Measurements from ENCODE around the gene UNC5A.

The UNC5A gene

DNA sequence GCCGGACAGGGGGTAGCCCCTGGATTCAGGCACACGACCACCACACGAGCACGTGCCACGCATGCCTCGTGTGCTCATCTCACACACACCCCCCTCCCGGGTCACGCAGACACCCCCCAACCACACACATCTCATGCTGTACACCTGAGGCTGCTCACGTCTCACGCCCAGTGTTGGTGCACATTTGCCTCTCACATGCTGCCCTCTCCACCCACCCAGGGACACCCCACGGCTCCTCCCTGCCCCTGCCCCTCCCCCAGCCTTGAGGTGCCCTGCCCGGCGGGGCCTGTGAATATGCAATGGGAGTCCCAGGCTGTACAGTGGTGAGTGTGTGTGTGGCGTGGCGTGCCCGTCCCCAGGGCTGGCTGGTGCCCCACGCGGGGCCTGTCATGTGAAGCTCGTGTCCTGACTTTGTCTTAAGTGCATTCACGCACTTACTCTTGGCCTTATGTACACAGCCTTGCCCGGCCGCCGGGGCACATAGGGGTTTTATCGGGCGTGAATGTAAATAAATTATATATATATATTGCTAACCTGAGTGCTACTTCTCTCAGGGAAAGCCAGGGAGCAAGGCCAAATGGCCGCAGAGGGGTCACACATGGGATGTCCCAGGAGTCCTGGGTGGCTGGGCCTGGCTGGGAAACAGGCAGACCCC is 70.1 kb downstream of the UNC5A start:
- DNase-seq, result no peak

DNA sequence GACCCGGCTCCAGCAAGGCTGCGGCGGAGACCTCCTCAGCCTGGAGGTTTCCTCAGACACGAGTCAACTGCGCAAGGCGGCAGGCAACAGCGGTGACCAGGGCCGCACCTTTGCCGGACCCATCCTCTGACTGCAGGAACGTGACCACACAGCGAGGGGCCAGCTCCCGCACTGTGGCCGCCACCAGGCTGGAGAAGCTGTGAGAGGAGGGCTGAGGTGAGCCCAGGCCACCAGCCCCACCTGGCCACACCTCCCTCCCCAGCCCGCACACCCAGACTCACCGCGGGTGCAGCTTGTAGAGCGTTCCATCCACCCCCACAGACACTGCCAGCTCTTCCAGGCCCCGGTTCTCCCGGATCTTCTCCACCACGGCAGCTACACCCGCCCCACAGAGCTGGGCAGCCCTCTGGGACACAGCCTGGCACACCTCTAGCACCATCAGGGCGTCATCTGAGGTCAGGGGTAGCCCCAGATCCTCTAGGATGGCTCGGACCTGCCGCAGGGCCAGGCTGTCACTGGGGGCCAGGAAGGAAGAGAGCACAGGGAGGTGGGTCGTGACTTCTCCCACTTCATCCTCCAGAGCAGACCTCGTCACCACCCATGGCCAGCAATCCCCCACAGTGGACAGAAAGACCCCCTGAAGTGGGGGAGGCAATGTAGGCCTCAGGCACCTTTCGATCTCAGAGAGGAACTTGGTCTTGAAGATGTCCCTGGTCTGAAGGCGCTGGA is 70.8 kb downstream of the UNC5A start:
- no peak for DNase-seq

DNA sequence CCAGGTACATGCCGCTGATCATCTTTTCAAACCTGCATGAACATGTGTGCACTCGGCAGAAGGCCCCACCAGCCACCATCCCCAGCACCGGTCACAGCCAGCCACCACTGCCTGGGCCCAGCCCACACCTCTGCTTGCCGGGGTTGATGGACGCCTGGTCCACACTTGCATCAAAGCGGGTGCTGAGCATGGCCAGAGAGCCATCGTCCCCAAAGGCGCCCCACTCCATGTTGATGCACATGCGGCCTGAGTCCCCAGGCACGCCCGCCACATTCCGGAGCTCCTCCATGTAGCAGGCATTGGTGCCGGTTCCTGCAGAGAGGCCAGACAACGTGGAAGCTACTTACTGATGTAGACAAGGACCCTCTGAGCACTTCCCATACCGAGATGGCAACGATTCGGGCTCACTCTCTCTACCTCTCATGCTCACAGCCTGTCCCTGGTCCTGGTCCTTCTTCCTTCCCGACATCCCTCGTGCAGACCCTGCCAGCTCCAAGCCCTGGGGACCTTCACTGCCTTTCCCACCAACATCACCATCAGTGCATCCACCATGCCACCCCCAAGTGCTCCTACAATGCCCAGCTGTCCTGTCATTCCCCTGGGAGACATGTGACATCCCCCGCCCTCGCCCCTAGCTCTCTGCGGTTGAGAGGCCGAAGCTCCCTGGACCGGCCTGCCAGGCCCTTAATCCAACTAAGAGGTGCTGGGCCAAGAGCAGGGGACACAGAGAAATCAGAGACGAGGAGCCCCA is 71.6 kb downstream of the UNC5A start:
- no peak for DNase-seq

DNA sequence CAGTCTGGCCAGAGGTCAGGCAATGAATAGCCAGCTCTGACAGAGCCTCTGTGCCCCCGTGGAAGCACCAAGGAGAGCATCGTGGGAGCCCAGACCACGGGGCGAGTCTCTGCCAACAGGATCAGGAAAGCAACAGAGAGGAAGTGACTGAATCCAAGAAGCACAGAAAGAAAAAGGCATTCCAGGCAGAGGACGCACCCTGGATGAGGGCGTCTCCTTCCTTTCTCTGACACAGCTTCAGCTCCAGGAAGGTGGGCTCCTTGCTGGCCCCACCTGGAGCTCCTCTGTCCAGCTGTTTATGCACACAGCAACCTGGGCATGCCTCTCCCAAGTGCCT is 72.2 kb downstream of the UNC5A start:
- no peak for DNase-seq

DNA sequence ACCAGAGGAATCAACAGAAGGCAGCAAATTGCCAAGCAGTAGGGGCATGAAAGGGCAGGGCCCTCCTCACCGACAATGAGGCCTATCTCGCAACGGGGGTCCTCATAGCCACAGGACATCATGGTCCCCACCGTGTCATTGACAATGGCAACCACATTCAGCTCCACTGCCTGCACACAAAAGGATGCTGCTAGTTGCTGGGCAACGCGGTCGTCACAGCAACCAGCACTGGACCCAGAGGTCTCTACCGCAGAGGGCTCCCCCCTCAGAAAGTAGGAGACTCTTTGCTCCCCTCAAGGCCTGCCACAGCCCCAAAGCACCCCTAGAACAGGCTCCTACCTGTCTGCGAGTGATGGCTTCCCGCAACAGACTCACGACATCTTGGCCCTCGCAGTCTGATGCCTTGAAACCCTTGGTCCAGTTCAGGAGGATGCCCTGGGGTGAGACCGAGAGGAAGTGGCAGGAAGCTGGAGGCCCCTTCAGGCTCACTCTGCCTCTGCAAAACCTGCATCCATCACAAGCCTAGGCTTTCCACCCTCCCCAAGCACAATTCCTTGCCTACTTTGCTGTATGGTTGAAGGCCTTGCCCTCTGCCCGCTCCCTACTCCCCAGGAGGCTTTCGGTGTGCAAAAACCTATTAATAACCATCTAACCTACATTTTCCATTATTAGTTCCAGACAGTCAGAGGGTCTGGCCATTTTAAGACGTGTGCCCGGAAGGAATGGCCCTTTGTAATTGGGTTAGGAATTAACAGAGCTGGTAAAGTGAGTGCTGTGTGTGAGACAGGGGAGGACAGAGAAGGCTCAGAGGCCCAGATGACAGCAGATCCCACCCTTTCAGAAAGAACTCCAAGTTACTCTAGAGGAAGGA is 73.6 kb downstream of the UNC5A start:
- DNase-seq, result no peak

DNA sequence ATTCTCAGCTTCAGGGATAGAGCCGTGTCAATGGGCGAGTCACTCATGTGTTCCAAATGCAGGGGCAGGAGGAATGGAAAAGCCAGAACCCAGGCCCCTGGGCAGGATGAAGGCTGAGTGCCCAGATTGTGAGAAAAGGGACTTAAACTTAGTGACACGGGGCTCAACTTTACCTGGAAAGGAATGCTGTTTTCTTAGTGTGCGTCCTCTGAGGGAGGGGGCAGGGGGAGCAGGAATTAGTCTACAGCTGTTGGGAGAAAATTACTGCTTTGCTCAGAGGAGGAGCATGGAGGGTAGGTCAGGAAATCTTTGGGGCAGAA is 74.2 kb downstream of the UNC5A start:
- no peak for DNase-seq

DNA sequence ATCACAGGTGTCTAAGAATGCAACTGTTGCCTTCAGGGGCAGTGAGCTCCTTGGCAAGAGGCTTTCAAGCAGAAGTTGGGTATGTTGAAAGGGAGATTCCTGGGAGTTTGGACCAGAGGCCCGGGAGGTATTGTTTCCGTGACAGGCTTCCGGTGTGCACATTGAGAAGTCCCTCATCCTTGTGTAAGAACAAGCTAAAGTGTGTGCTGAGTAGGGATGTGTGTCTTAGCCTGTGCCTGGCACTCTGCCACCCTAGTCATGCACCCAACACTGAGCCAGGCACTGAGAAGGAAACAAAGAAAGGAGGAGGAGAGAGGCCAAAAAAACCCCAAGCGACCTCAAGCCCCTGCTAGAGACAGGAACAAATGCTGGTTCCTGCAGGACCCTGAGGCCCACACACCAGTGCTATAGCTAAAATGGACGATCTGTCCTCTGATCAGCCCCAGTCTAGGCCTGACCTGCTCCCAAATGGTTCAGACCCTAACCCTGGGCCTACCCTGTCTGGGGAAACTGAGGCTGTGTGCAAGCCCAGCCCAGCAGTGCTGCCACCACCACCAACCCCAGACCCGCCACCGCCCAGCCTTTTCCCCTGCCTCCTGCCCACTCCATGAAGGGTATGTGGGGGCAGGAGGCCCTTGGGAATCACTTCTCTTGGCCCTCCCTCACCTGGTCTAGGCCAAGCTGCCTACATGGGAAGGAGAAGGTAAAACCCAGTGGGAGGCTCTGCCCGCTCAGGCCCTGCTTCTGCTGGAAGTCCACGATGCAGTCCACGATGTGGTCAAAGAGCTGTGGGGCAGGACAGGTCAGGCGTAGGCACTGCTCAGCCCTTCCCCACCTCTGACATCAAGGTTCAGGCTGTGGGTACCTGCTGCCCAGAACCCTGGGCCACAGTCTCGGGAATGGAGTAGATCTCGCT is 76.2 kb downstream of the UNC5A start:
- DNase-seq, result peak in 2 of 4 experiments; percentile 3 to 6

DNA sequence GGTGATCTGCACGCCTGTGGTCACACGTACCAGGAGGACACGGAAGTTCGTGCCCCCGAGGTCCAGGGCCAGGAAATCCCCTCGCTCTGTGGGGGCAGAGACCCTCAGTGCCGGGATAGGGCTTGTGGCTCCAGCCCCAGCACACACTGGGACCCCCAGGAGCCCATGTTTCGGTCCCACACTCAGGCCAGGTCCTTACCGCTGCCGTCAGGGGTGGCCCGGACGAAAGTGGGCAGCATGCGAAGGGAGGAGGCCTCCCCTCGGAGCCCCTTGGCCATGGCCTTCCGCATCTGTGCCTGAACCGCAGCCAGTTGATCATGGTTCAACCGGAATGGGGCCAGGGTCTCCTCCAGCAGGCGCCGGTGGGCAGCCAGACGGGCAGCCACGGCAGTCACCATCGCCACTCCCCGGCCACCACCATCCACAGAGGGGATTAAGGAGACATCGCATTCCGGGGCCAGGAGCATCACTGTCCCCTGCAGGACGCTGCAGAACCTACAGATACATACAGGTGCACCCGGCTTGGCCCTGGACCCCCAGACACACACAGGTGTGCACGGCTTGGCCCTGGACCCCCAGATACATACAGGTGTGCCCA is 77.0 kb downstream of the UNC5A start:
- no peak for DNase-seq

DNA sequence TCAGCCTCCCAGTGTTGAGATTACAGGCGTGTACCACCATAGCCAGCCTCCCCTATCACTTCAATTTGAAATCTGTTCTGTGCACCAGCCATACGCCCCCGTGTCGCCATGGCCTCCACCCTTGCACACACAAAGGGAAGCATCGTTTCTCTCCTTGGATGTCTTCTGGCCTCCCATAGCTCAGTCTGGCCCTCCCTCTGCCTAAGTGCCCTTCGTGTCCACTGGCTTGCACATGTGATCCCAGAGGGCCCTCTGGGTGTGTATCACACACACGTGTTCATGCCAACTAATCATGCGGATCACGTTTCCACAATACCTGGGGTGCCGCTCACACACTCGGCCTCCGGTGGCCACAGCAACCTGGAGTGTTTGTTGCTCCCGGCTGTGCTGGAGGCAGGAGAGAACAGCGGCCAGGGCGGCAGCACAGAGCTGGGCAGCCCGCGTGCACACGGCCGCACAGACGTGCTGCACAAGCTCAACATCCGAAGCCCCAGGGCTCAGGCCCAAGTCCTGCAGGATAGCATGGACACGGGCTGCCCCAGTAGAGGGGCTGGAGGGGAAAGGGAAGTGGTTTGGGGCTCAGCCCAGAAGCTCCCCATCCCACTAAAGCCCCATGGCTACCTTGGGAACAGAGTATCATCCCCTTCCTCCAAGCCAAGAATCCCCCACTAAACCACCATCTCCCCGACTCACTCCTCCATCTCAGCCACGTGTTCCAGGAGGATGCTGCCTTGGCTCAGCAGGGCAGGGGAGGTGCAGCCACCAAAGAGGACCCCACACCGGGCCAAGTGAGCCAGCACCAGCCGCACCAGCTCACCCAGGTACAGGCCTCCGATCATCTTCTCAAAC is 77.9 kb downstream of the UNC5A start:
- DNase-seq, result peak in 1 of 4 experiments; percentile 3

DNA sequence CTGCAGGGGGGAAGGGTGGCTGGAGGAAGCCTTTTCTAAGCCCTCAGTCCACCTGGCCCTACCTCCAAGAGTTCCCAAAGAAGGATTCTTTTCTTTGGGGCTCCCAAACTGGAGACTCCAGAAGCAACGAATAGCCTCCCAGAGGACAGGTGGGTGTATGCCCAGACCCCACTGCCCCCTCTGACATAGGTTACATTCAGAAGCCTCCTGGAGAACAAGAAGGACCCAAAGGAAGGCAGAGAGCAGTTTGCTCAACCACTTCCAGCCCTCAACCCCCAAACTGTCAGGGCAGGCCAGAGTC is 78.5 kb downstream of the UNC5A start:
- no peak for DNase-seq

DNA sequence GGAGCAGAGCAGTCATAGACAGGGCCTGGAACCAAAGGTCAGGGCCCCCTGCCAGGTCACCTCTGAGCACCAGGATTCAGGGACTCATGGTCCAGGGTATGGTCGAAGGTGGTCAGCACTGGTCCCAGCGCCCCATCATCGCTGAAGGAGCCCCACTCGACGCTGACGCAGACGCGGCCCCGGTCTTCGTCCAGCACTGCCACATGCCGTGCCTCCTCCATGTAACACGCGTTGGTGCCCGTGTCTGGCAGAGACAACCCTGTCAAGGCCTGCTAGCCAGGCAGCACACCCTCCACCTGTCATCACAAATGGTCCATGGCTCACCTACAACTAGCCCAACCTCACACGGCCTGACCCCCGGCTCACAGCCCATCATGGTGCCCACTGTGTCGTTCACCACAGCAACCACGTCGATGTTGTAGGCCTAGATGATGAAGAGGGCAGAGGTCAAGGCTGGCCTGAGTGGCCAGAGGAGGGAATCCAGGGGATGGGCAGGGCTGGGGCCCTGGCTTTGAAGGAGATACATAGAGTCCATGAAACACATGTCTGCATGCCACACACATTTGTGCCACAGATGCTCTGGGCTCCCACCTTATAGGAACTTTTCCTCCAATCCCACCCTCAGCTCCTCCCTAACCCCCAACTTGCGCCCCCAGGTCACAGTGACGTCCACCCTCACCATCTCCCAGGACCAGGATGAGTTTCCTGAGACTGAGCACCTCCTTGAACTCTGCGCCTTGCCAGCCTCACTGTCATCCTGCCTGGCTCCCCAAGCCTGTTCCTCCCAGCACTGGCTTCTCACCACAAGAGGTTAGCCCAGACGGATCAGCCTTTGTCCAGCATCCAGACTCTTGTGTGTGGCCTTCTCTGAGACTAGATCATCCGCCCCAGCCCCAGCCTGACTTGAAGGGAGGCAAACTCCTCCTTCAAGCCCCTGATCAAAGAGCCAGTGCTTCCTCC is 79.2 kb downstream of the UNC5A start:
- peak in 1 of 4 experiments; percentile 2 for DNase-seq

DNA sequence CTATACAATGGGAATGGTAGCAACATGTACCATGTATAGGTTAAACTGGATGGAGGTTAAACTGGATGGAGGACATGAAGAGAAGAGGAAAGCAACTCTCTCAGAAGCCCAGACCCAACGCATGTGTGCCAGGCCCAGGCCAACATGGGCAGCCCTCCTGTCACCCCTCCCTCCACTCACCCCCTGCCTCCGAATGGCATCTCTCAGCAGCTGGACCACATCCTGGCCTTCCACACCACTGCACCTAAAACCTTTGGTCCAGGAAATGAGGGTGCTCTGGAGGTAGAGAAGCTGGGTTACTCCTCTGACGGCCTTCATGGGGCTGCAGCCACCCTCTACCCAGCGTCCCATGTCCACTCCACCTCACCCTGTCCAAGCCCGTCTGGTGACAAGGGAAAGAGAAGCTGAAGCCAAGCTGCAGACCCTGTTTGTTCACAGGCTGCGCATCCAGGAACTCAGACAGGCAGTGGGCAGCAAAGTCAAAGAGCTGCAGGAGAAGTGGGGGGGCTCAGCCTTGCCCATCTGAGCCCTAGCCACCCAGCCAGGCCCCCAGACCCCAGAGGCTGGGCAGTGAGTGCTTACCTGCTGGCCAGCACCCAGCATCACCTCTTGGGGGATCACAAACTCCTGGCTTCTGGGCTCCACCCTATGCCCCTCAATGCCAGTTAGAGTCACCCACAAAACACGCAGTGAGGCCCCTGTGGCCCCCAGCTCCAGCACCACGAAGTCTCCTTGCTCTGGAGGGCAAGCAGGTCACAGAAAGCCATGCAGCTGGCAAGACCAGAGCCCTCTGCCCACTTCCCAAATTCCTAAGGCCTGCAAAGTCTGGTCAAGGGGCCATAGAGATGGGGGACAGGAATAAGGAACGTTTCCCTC is 80.3 kb downstream of the UNC5A start:
- no peak for DNase-seq

DNA sequence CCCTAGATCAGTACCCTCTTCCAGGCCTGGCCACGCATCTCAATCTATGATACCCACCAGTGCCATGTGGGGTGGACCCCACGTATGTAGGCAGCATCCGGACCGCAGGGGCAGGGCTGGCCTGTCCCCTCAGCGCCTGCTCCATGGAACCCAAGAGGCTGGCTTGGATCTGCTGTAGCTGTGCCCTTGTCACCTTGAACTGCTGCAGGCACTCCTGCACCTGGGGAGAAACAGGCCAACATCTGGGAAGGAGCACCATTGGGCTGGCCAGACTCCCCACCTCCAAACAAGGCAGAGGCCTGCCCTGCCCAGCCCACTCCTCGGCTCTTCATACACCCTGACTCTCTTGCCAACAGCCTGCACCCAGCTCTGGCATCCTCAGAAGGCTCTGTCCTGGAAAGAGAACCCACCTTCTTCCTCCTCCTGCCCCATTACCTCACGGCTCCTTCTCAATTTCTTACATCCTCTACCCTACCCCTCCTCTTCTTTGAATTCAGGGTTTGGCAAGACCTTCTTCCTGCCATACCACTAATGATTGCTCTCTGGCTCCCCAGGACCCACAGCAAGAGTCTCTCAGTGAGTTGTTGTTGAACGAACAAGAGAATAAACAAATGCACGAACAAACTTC is 81.1 kb downstream of the UNC5A start:
- no peak for DNase-seq

DNA sequence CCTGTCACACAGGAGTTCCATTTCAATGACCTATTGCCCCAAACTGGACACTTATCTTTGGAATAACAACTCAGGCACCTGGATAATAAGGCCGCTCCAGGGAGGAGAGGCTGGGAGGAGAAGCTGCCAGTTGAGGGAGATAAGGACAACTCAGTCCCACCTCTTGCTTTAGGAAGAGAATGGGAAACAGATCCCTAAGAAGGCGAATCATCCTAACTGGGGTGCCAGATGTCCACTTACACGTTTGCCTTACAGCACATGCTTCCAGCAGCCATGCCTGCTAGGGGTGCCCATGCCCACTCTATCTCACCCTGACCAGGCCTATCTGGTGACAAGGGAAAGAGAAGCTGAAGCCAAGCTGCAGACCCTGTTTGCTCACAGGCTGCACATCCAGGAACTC is 82.3 kb downstream of the UNC5A start:
- DNase-seq, result peak in 1 of 4 experiments; percentile 2

DNA sequence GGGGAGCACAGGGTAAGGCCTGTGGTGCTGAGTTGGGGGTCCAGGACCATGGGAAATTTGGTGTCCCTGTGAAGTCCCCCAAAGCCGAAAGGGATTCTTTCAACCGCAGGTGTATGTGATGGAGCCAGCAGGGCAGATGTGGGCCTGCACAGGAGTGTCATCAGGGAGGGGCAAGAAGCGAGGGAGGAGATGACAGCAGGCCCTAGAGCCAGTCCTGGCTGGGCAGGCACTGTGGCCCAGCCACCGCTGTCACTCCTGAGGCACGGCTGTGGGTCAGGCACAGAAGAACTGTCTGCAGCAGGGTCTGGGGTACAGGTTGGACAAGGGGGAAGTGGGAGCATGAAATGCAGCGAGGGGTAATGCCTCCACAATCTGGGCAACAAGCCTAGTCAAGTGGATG is 83.9 kb downstream of the UNC5A start:
- DNase-seq, result peak in 1 of 4 experiments; percentile 4

DNA sequence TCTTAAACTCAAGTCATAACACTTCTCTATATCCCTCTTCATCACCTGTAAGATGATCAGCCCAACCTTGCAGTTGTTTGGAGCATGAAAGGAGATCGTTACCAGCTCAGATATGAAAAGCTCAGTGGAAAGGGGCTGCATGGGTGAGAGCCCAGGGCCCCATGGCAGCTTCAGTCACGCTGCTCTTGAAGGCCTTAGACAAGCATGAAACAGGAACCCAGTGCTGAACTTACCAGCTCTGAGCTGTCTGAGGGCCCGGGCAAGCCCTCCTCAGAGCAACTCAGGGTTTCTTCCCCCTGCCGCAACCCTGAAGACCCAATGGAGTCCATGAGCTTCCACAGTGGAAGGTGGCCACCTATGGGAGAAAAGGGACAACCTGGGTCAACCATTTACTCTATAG is 85.5 kb downstream of the UNC5A start:
- peak in 2 of 4 experiments; percentile 25 to 35 for DNase-seq

DNA sequence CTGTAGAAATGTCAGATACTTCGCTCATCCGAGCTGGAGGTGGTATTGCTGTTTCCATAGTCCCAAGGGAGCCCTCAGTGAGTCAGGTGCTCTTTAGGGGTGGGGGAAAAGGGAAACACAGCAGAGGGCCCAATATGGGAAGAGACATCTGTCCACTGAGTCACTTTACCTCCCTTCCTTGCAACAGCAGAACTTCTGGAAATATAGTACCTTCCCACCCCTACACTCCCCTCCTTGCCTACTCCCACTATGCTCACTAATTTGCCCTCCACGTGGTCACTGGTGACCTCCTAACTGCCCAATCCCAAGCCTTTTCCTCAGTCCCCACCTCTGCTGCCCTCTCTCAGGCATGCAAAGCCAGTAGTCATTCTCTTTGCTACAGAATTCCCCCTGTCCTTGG is 86.9 kb downstream of the UNC5A start:
- peak; percentile 43 to 76 (median 72) for DNase-seq

All from suppressor macrophage (primary cell).